K562 (cell line): ENCODE data around the gene IL1RL2. TPM values are rescaled to one million over a fixed set of nuclear protein-coding genes. Genes with fewer than 3 reads are reported as not detected.

Experiments used
- ATAC-seq: fragments of 200-7000 bp; cut with Tn5 transposase; 3 replicates; pipeline ENCODE4 v1.9.1; 2020; ENCODE audit warnings: moderate library complexity
- BruUV-seq: library from RNA; stranded (reverse); fragments of 400-500 nt; replicated peaks from 2 replicates; lab custom pipeline; 2021; lab: Mats Ljungman, UMichigan
- CTCF ChIA-PET: fragments of 300-600 bp; formaldehyde crosslinking; extraction: SDS; loops from one replicate; lab custom pipeline; 2021; ENCODE audit warnings: low intra/inter-chr PET ratio; lab: Yijun Ruan, JAX
- POLR2A ChIA-PET: fragments of 300-600, 350-650 bp; sonication (Branson Sonifier 250); formaldehyde crosslinking; extraction: SDS; loops from one replicate; lab custom pipeline; 2021; ENCODE audit warnings: antibody characterized with exemption, inconsistent platforms; lab: Yijun Ruan, JAX
- DNase-seq, 4 experiments: peaks; one replicate each; pipeline versions ENCODE4 v3.0.0 to v3.0.0-alpha.2; 2011 to 2018; ENCODE audit warnings: low spot score in 3 of 4, mixed read lengths in 3 of 4; ENCODE audit errors: extremely low read depth in 1 of 4
- FAIRE-seq: peaks from 2 replicates; lab custom pipeline; 2011; peaks lifted over from hg19 to GRCh38; lab: Jason Lieb, UNC
- H2AFZ ChIP-seq: 2 replicates; pipeline ENCODE4 v1.6.0; 2011; ENCODE audit warnings: low read depth, low read length, control low read depth, inconsistent platforms
- H3K27ac ChIP-seq: fragments of 200-600 bp; 3 replicates; pipeline ENCODE4 v1.8.0; 2011; ENCODE audit warnings: low read depth, mild to moderate bottlenecking, control low read depth, inconsistent platforms, low read length, moderate library complexity, mixed read lengths; ENCODE audit errors: extremely low read depth
- H3K27me3 ChIP-seq, 2 experiments: fragments of 300-600 bp in 1 of 2; 2 replicates in 1 of 2; 3 replicates in 1 of 2; pipeline versions ENCODE4 v1.6.0 to v1.8.0; 2011; ENCODE audit warnings: inconsistent platforms in 2 of 2, low read length in 2 of 2, mild to moderate bottlenecking in 1 of 2, mixed read lengths in 1 of 2, moderate library complexity in 1 of 2; ENCODE audit not compliant: control insufficient read depth in 2 of 2, insufficient read depth in 2 of 2
- H3K36me3 ChIP-seq: fragments of 300-600 bp; 3 replicates; pipeline ENCODE4 v1.8.0; 2011; ENCODE audit warnings: mild to moderate bottlenecking, low read length, inconsistent platforms; ENCODE audit not compliant: control insufficient read depth, insufficient read depth
- H3K4me1 ChIP-seq, 2 experiments: fragments of 200-600 bp in 1 of 2; replicated peaks in 1 of 2; 2 replicates in 1 of 2; 3 replicates in 1 of 2; pipeline versions ENCODE4 v1.5.1 to v1.8.0; 2011; ENCODE audit warnings: inconsistent platforms in 2 of 2, low read length in 2 of 2, mild to moderate bottlenecking in 1 of 2, mixed read lengths in 1 of 2, moderate library complexity in 1 of 2; ENCODE audit not compliant: control insufficient read depth in 2 of 2, insufficient read depth in 2 of 2
- H3K4me2 ChIP-seq: 2 replicates; pipeline ENCODE4 v1.6.1; 2011; ENCODE audit warnings: low read length, control low read depth, inconsistent platforms, mixed read lengths; ENCODE audit not compliant: insufficient read depth
- H3K4me3 ChIP-seq: fragments of 200-600 bp; sonication (generic), shearing (Covaris generic); 2 replicates; pipeline ENCODE4 v1.5.1; 2016; ENCODE audit warnings: control low read depth, inconsistent platforms
- H3K79me2 ChIP-seq: fragments of 200-600 bp; 3 replicates; pipeline ENCODE4 v1.8.0; 2011; ENCODE audit warnings: low read length, inconsistent platforms; ENCODE audit not compliant: control insufficient read depth, insufficient read depth
- H3K9ac ChIP-seq, 2 experiments: 2 replicates each; pipeline versions ENCODE4 v1.6.0 to v1.6.1; 2011; ENCODE audit warnings: low read depth in 2 of 2, low read length in 2 of 2, control low read depth in 1 of 2, inconsistent platforms in 1 of 2, mild to moderate bottlenecking in 1 of 2, mixed read lengths in 1 of 2; ENCODE audit not compliant: insufficient read depth in 1 of 2
- H3K9me1 ChIP-seq: one replicate; pipeline ENCODE4 v1.6.0; 2011; ENCODE audit warnings: inconsistent platforms, mild to moderate bottlenecking, low read length, moderate library complexity; ENCODE audit not compliant: control insufficient read depth, insufficient read depth
- H3K9me3 ChIP-seq: replicated peaks from 2 replicates; pipeline ENCODE4 v1.5.1; 2011; ENCODE audit warnings: low read depth, low read length, inconsistent platforms; ENCODE audit not compliant: control insufficient read depth, insufficient read depth
- H4K20me1 ChIP-seq: replicated peaks from 2 replicates; pipeline ENCODE4 v1.6.1; 2011; ENCODE audit warnings: low read length, inconsistent platforms, mixed read lengths; ENCODE audit not compliant: control insufficient read depth, insufficient read depth
- CBX2 ChIP-seq: fragments of 200-600 bp; sonication (generic); IDR thresholded peaks from one replicate; pipeline ENCODE4 v1.6.1; 2012; ENCODE audit warnings: mild to moderate bottlenecking, low read length, inconsistent platforms; ENCODE audit not compliant: insufficient read depth, poor library complexity, severe bottlenecking
- ID3 ChIP-seq, 2 experiments: fragments of 250-450 bp in 1 of 2; fragments of 450-650 bp in 1 of 2; sonication (Bioruptor Pico) in 1 of 2; IDR thresholded peaks; 2 replicates each; pipeline versions ENCODE4 v1.6.1 to v1.8.0; 2016 to 2021; ENCODE audit warnings: mild to moderate bottlenecking in 2 of 2, moderate library complexity in 2 of 2, missing compliant biosample characterization in 1 of 2, missing genetic modification characterization in 1 of 2
- NFYB ChIP-seq: IDR thresholded peaks from 2 replicates; pipeline ENCODE4 v1.6.1; 2011; ENCODE audit warnings: mild to moderate bottlenecking, moderate library complexity; ENCODE audit not compliant: insufficient read length; ENCODE audit errors: extremely low read depth
- U2AF2 ChIP-seq: fragments of 200-400 bp; formaldehyde crosslinking; optimal IDR thresholded peaks from 2 replicates; pipeline ENCODE3; 2017; ENCODE audit warnings: low read depth, mild to moderate bottlenecking, low read length
- ZNF609 ChIP-seq: sonication (generic); formaldehyde crosslinking; IDR thresholded peaks from 2 replicates; pipeline ENCODE4 v1.8.1; 2023; ENCODE audit warnings: missing genetic modification reagents, mild to moderate bottlenecking, borderline replicate concordance
- WGBS: fragments of 100-300 bp; shearing (Covaris generic); methylation state at CpG from one replicate; pipeline ENCODE4 v1.1.6; 2016; ENCODE audit warnings: low coverage, mixed read lengths; ENCODE audit not compliant: insufficient coverage; ENCODE audit errors: missing lambda C conversion rate; 5-methylcytosine and 5-hydroxymethylcytosine counted together
- in situ Hi-C: fragments of 300-500 bp; cut with MboI; formaldehyde crosslinking; loops from 4 replicates; pipeline ENCODE4 v1.15.0; 2018; ENCODE audit warnings: inconsistent platforms, mixed read lengths
- intact Hi-C: fragments of 100-400 bp; cut with micrococcal nuclease; formaldehyde crosslinking; loops from 2 replicates; pipeline ENCODE4 v1.14.2; 2022
- polyA plus RNA-seq, 8 experiments: library from polyadenylated mRNA; depleted of rRNA in 4 of 8; stranded (reverse) in 5 of 8; unstranded in 3 of 8; fragments of >200 nt; fragmentation: Nextera tagmentation in 2 of 8; fragmentation: Illumina TruSeq in 1 of 8; extraction: Ambion mirVana in 2 of 8; extraction: Trizol in 1 of 8; gene quantifications; 2 replicates each; pipeline versions ENCODE4 v1.2.1 to v1.2.3, GENCODE V29; 2011 to 2014; ENCODE audit warnings: inconsistent platforms in 1 of 8, missing spikeins in 1 of 8
- total RNA-seq, 7 experiments: library from RNA; depleted of rRNA in 6 of 7; stranded (reverse); fragments of >200 nt in 6 of 7; fragmentation: Illumina TruSeq in 2 of 7; extraction: Trizol in 2 of 7; gene quantifications; 2 replicates each; pipeline versions ENCODE4 v1.2.1 to v1.2.3, GENCODE V29; 2011 to 2021; ENCODE audit warnings: low replicate concordance in 1 of 7

IL1RL2 gene
- total and polyA plus RNA-seq, 9 of the 15 experiments (the other 6 are each of a cell fraction or from before 2014, with no cell fraction given), result not detected

- Histone ChIP-seq H3K4me1 (no peaks in the 10 kb centered on the region), H4K20me1 (no peaks in the 10 kb centered on the region), H3K4me3 (no peak overlapping the region), H2AFZ (no peak overlapping the region), H3K9me3 (no peaks in the 10 kb centered on the region), H3K27me3 (no peaks in the 10 kb centered on the region), H3K27ac (no peak overlapping the region), H3K4me2 (no peak overlapping the region), H3K36me3 (no peaks in the 10 kb centered on the region), H3K79me2 (no peaks in the 10 kb centered on the region), H3K9ac (no peak overlapping the region), H3K9me1 (no peaks in the 10 kb centered on the region)
- DNase-seq (no peak), FAIRE-seq (no peak), ATAC-seq (no peak)
- WGBS, result 18% methylated on average over 5 of the region's 6 CpGs
- POLR2A ChIA-PET, result interaction anchor here (0.8 kb wide), 1 partner anchor 12 kb away, joined by 3 read pairs; no protein-coding TSS in a partner anchor
- intact Hi-C loops, result no loop called here
- in situ Hi-C loops, result no loop called here
- no TSS peak for BruUV-seq
- no peak for TF ChIP-seq ZNF609 (CRISPR knock-in tag)
- TF ChIP-seq CBX2, result no peak
- no peak for TF ChIP-seq ID3 (CRISPR knock-in tag; IDR thresholded peaks at IDR 0.05)
- TF ChIP-seq ID3 (tag; IDR thresholded peaks at IDR 0.05), result no peak
- TF ChIP-seq U2AF2, result no peak
- TF ChIP-seq NFYB, result no peak
- CTCF ChIA-PET, result no interaction called here
Observed at GRCh38 chr2:102154364-102154763, 32.5 kb upstream of the IL1RL2 start.
